Measurements from ENCODE around the gene TNFRSF6B. TPM values are rescaled to one million over a fixed set of nuclear protein-coding genes. Genes with fewer than 3 reads are reported as not detected.
A peak's percentile ranks its signal among the peaks of the same experiment; 100 is the strongest.

The TNFRSF6B gene
- total RNA-seq, 1 donor from 2014 or later: not detected

DNA sequence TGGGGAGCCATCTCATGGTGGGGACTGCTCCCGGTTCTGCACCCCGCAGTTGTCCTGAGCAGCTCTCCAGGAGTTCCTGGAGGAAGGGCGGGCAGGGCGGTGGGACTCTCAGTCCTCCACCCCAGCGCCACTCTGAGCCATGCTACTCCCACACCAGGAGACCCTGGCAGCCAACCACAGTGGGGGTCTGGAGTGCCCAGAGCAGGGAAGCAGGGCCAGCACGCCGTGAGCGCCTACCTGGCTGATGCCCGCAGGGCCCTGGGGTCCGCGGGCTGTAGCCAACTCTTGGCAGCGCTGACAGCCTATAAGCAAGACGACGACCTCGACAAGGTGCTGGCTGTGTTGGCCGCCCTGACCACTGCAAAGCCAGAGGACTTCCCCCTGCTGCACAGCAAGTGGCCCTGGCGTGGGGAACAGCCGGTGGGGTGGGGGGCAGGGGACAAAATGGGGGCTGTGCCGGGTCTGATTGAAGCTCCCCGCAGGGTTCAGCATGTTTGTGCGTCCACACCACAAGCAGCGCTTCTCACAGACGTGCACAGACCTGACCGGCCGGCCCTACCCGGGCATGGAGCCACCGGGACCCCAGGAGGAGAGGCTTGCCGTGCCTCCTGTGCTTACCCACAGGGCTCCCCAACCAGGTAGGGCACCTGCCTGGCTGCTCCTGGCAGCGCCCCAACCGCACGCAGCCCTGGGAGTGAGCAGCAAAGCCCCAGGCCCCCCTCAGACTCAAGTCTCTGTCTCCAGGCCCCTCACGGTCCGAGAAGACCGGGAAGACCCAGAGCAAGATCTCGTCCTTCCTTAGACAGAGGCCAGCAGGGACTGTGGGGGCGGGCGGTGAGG, 1.6 kb upstream of the TNFRSF6B start:
- no peak for FAIRE-seq
- DNase-seq (ENCODE audit: low spot score in 2 of 2): peak in 1 of 2 donors; percentile 12

DNA sequence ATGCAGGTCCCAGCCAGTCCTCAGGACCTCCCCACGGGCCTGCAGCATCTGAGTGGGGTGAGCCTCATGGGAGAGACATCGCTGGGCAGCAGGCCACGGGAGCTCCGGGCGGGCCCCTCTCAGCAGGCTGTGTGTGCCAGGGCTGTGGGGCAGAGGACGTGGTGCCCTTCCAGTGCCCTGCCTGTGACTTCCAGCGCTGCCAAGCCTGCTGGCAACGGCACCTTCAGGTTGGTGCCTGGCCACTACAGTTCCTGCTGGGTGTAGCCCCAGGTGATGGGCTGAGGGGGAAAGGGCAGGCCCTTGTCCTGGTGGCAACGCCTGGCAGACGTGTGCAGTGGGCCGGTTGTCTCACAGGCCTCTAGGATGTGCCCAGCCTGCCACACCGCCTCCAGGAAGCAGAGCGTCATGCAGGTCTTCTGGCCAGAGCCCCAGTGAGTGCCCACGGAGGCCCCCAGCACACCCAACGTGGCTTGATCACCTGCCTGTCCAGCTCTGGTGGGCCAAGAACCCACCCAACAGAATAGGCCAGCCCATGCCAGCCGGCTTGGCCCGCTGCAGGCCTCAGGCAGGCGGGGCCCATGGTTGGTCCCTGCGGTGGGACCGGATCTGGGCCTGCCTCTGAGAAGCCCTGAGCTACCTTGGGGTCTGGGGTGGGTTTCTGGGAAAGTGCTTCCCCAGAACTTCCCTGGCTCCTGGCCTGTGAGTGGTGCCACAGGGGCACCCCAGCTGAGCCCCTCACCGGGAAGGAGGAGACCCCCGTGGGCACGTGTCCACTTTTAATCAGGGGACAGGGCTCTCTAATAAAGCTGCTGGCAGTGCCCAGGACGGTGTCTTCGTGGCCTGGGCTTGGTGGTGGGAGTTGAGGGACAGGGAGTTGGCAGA, 787 bp upstream of the TNFRSF6B start:
- DNase-seq (ENCODE audit: low spot score in 2 of 2) (peak in 1 of 2 donors; percentile 28), FAIRE-seq (no peak)

DNA sequence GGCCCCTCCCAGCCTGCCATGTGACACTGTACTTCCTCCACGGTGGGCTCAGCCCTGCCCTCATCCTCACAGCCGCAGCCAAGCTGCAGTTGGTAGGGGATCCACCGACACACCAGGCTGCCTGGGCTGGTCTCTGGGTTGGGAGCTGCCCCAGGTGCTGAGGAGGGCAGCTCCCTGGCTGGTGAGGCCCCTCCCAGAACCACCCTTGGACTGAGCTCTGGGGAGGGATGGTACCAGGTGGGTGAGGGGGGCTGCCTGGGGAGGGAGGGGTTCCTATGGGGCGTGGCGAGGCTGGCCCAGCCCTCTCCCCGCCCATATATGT, 185 bp upstream of the TNFRSF6B start:
- FAIRE-seq (no peak), DNase-seq (ENCODE audit: low spot score in 2 of 2) (peak in 1 of 2 donors; percentile 49)

DNA sequence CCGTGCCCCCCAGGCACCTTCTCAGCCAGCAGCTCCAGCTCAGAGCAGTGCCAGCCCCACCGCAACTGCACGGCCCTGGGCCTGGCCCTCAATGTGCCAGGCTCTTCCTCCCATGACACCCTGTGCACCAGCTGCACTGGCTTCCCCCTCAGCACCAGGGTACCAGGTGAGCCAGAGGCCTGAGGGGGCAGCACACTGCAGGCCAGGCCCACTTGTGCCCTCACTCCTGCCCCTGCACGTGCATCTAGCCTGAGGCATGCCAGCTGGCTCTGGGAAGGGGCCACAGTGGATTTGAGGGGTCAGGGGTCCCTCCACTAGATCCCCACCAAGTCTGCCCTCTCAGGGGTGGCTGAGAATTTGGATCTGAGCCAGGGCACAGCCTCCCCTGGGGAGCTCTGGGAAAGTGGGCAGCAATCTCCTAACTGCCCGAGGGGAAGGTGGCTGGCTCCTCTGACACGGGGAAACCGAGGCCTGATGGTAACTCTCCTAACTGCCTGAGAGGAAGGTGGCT, 960 bp downstream of the TNFRSF6B start:
- no peak for DNase-seq (ENCODE audit: low spot score in 2 of 2)
- FAIRE-seq: no peak

DNA sequence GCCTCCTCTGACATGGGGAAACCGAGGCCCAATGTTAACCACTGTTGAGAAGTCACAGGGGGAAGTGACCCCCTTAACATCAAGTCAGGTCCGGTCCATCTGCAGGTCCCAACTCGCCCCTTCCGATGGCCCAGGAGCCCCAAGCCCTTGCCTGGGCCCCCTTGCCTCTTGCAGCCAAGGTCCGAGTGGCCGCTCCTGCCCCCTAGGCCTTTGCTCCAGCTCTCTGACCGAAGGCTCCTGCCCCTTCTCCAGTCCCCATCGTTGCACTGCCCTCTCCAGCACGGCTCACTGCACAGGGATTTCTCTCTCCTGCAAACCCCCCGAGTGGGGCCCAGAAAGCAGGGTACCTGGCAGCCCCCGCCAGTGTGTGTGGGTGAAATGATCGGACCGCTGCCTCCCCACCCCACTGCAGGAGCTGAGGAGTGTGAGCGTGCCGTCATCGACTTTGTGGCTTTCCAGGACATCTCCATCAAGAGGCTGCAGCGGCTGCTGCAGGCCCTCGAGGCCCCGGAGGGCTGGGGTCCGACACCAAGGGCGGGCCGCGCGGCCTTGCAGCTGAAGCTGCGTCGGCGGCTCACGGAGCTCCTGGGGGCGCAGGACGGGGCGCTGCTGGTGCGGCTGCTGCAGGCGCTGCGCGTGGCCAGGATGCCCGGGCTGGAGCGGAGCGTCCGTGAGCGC, 1.6 kb downstream of the TNFRSF6B start:
- DNase-seq (ENCODE audit: low spot score in 2 of 2): peak in 1 of 2 donors; percentile 34
- no peak for FAIRE-seq

DNA sequence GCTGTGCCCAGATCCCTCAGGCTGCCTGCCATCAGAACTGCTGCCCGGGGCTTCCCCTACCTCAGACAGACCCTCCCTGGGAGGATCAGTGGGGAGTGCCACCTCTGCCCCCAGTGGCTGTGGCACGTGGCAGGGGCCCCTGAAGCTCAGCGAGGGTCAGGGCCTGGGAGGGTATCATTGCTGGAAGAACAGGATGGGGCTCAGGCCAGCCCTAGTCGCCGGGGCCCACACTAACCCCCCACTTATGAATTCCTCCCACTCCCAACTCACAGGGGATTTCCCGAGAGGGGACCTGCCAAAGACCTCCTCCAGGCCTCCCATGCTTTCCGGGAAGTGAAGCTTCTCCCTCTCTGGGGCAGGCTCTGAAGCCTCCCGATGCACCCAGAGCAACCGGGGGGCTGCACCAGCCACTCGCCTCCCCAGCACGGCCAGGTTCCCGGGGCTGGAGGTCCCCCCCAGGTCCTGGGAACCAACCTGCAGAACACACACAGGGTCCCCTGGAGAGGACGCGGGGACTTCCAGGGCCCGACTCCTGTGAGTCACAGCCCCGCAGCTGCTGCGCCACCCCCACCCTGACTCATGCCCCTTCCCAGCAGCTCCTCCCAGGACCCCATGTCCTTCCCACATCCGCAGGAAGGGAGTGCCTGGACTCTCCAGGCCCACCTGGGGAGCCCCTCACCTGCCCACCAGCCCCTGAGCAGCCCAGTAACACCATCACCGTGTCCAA, 2.5 kb downstream of the TNFRSF6B start:
- FAIRE-seq (no peak), DNase-seq (ENCODE audit: low spot score in 2 of 2) (no peak)

DNA sequence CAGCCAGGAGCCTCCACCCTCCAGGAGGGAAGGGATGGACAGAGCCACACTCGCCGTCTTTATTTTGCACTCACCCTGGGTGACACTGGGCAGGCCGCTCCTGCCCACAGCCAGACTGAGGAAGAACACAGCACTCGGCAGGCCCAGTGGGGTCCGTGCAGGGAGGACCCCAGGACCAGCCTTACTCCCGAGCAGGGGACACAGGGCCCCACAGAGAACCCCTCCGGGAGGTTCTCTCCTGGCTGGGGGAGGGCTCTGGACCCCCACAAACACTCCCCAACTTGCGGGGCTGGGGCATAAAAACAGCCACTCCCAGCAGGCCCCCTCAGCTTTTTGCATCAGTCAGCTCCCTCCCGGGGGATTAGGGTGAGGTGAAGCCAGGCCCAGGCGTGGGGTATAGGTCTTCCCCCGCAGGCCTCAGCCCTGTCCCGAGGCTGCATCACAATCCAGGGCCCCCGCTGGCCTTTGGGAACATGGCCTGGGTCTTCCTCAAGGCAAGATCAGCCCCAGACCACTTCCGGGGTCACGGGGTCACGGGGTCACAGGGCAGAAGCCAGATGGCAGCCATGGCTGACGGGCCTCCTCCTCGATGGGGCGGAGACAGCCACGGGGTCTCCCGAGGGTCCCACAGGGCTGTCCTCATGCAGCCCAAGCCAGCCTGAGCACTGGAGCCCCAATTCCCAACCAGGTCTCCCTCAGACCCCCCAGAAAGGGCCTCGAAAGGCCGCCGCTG, 3.2 kb downstream of the TNFRSF6B start:
- FAIRE-seq (no peak), DNase-seq (ENCODE audit: low spot score in 2 of 2) (no peak)

DNA sequence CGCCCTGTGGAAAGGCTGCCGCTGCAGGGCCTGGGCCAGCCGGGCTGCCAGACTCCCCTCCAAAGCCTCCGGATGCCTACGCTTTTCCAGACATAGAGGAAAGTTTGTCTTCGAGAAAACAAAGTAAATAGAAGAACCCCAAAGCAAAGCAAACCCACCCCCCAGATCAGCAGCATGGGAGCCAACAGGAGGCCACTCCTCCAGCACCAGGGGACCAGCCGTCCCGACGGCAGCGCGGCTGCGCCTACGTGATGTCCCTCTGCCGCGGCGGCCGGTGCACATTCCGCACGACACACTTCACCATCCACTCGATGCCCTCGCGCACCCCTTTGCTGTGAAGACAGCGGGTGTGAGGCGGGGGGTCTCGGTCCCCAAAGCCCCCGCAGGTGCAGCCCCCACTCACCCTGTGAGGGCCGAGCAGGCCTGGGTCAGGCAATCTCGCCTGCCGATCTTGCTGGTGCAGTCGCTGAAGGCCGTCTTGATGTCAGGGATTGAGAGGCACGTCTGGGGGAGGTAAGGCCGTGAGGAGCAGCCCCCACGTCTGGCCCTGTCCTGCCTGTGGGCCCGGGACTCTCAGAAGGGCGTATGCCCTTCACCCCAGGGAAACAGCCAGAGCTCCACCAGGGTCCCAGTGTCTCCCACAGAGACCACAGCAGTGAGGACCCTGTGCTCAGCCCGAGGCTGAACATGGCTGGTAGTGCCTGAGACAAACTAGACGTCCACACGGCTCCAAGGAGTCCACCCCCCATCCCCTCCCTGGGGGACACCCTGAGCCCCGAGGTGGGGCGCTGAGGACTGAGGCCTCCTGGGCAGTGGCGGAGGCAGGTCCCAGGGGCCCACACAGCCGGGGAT, 4.0 kb downstream of the TNFRSF6B start:
- DNase-seq (ENCODE audit: low spot score in 2 of 2) (peak; percentile 14 to 18), FAIRE-seq (no peak)

DNA sequence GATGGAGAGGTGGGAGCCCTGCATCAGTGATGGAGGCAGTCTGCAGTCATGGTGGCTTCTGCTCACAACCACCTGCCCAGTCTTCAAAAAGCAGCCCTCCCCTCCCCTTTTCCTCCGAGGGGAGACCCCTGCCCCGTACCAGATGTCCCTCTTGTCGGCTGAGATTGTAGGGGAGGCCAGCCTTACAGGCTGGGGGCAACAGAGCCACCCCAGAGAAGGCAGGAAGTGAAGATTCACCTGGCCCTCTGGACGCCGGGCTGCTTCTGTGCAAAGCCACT, 4.5 kb downstream of the TNFRSF6B start:
- no peak for DNase-seq (ENCODE audit: low spot score in 2 of 2)
- no peak for FAIRE-seq

DNA sequence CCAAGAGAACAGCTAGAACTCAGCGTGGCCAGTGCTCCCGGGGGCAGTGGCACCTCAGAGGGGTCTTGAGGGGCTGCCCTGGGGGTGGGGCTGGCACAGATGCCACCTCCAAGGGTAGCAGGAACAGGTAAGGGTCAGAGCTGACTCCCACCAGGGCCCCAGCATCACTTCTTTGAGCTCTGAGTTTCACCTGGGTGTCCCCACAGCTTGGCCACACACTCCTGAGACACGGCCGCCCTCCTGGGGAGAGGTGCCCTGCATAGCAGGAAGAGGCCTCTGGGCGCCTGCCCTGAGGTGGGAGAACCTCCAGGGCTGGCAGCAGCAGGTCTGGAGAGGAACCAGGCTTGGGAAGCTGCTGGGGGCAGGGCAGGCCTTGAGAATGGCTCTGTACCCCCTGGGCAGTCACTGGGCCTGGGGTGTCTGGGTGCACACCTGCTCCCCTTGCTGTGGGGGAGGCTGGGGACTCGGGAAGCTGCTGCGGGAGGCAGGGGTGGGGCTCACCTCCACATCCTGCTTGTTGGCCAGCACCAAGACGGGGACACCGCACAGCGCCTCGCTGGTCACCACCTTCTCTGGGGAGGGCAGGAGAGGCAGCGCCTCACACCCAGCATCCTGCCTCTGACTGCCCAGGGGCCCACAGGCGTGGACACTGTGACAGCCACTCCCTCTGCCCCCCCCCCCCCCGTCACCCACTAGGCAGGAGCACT, 5.0 kb downstream of the TNFRSF6B start:
- DNase-seq (ENCODE audit: low spot score in 2 of 2): peak; percentile 12 to 13

DNA sequence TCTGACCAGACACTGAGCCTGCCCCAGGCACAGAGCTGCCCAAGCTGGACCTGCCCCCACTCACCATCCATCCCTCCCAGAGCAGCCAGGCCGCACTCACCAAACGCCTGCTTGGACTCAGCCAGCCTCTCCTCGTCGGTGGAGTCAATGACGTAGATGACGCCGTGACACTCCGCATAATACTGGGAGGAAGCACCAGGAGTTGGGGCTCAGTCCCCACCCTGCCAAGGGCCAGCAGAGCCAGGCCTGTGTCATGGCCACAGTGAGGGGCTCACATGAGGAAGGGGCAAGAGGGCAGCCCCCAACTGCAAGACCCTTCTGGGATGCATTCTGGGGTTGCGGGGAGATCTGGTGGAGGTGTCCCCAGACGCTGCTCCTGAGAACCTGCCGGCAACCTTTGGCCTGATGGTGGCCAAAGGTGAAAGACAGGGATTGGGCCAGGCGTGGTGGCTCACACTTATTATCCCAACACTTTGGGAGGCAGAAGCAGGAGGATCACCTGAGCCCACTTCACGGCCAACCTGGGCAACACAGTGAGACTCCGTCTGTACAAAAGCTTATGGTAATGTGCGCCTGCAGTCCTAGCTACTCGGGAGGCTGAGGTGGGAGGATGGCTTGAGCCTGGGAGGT, 5.7 kb downstream of the TNFRSF6B start:
- FAIRE-seq: no peak

More for the DNA sequence above, 5.0 kb downstream of the TNFRSF6B start:
- no peak for FAIRE-seq

DNA sequence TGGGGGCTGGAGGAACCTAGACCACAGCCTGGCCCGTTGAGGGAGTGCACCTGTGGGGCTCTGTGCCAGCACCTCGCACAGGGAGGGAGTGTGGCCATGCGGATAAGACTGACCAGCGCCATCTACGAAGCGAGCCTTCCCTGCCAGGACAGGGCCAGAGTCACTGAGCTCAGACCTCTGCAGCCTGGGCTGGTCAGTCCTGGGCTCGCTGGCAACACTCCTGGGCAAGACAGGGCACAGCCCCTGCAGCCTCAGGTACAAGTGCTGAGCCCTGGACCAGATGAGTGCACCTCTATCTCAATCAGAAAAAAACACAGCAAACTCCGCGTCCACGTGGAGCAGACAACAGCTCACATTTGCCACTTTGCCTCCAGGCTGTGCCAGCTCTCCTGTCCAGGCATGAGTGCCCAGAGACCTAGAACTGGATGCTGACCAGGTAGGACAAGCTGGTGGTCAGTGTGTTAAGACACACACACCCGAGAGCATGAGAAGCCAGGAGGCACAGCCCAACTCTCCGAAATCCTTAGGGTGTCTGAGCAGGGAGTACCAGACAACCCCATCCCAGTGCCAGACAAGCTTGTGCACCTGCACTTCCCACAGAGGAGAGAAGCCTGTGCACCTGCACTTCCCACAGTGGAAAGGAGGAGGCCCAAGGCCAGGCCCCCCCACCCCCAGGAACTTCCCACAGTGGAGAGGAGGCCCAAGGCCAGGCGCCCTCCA, 6.5 kb downstream of the TNFRSF6B start:
- DNase-seq (ENCODE audit: low spot score in 2 of 2) (peak in 1 of 2 donors; percentile 6), FAIRE-seq (no peak)

More for the DNA sequence above, 5.7 kb downstream of the TNFRSF6B start:
- no peak for DNase-seq (ENCODE audit: low spot score in 2 of 2)

DNA sequence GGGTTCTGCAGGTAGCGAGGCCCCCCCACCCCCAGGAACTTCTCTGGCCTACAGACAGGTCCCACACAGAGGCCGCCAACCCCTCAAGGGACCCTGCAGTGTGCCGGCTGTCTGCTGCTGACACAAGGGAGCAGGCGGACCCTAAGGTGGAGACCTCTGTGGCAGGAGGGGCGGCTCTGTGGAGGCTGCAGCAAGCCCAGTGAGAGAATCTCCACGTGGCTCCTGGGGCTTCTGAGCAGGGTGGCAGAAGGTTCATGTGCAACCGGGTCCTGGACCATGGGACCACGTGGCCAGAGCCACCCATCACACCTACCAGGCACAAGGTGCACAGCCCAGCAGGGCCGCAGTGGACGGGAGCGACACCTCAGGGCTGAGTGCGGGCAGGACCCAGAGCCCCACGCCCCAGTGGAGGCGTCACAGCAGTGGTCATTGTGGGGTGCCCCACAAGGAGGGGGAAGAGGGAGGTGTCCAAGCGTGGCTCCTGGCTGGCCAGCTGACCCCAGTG, 7.1 kb downstream of the TNFRSF6B start:
- no peak for FAIRE-seq
- DNase-seq (ENCODE audit: low spot score in 2 of 2): no peak

DNA sequence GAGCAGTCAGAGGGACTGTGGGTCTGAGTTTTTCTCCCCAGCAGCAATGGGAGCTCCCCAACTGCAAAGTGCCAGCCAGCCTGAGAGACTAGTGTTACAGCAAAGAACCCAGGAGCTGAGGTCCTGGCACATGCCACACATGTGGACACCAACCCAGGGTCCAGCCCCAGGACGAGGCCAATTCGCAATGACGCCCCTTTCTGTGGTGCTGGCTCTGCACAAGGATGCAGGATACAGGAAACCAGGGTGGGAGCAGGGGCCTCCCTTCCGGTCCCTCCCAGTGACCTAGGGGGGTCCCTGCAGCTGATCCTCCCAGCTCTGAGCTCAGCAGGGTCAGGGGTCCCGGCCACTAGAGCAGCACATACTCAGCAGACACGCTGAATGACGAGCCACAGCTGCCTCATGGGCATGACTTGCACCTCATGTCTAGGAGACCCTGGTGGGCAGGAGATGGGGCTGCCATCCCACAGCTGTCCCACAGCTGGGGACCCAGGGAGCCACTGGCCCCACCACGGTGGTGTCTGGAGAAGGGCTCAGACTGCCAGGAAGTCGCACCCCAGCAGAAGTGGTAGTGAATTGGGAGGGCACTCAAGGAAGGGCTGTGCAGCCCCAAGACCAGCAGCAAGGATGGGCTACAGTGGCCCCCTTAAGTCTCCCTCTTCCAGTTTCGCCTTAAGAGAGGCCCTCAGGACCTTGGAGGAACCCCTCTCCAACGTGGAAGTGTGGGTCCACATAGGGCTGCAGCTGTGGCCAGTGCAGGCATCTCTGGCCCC, 7.7 kb downstream of the TNFRSF6B start:
- no peak for DNase-seq (ENCODE audit: low spot score in 2 of 2)
- no peak for FAIRE-seq

DNA sequence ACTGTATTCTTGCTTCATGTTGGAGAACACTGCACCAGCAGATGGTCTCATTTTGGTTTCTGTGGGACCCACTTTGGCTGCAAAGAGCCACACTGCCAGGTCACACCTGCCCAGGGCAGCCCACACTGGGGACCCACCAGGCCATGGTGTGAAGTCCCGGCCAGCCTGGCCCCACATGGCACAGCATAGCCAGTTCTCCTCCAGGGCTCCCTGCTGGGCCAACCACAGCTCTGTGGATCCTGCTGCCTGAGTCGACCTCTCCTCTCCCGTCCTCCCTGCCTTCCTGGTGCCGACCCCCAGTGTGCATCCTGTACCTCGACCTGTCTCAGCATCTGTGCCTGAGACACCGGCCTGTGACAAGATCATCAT, 8.3 kb downstream of the TNFRSF6B start:
- FAIRE-seq: no peak
- DNase-seq (ENCODE audit: low spot score in 2 of 2): no peak
